ENCODE measurements around the gene CARS2. TPM values are rescaled to one million over a fixed set of nuclear protein-coding genes. Genes with fewer than 3 reads are reported as not detected.
A peak's percentile ranks its signal among the peaks of the same experiment; 100 is the strongest.

The CARS2 gene
- total and polyA plus RNA-seq, 7 donors: 35.4 to 77.5 (median 45.7) TPM

DNA sequence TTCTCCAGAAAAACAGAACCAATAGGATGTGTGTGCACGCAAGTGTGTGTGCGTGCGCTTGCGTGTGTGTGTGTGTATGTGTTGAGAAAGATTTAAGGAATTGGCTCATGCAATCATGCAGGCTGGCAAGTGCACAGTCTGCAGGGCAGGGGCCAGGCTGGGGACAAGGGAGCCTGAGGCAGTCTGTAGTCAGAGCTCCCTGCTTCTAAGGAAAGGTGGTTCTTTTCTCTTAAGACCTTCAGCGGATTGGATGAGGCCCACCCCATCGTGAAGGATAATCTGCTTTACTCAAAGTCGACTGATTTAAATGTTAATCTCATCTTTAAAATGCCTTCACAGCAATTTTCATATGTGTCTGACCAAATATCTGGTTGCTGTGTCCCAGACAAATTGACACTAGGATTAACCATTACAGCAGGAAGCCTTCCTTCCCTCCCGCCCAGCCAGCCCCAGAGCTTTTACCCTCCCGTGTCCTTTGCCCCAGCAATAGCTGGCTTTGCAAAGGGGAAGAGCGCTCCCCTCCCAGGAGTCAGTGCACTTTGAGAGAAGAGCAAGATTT, 105.6 kb downstream of the CARS2 start:
- intact Hi-C loops (cut with DNase I): no loop called here
- DNase-seq: no peak
- Histone ChIP-seq H3K9me3 (no peaks in the 10 kb centered on the region), H3K4me3 (no peak overlapping the region), H3K4me1 (no peaks in the 10 kb centered on the region), H3K27ac (no peak overlapping the region), H3K27me3 (no peaks in the 10 kb centered on the region), H3K36me3 (no peaks in the 10 kb centered on the region)
- 64 to 84% methylated on average over 10 of the region's 10 CpGs for WGBS, 2 donors
- no peak for TF ChIP-seq CTCF (IDR thresholded peaks at IDR 0.05)
- no peak for TF ChIP-seq POLR2AphosphoS5 (IDR thresholded peaks at IDR 0.05)
- TF ChIP-seq POLR2A (IDR thresholded peaks at IDR 0.05): no peak
- TF ChIP-seq EP300 (IDR thresholded peaks at IDR 0.05): no peak

GRCh38 chr13:110597041-110597689, 108.8 kb downstream of the CARS2 start:
- Histone ChIP-seq H3K27ac (no peak overlapping the region), H3K4me3 (no peak overlapping the region), H3K4me1 (peaks cover 0 to 4% (median 0%) of the 10 kb centered on the region in 4 donors), H3K36me3 (no peaks in the 10 kb centered on the region), H3K27me3 (no peaks in the 10 kb centered on the region), H3K9me3 (no peaks in the 10 kb centered on the region)
- no peak for DNase-seq
- intact Hi-C loops (cut with DNase I): loop anchor here (10.0 kb wide), 1 partner anchor 448 kb away; no protein-coding TSS in a partner anchor
- TF ChIP-seq EP300 (IDR thresholded peaks at IDR 0.05) (no peak), POLR2AphosphoS5 (IDR thresholded peaks at IDR 0.05) (no peak), POLR2A (IDR thresholded peaks at IDR 0.05) (no peak), CTCF (IDR thresholded peaks at IDR 0.05) (no peak)
- WGBS, 2 donors: 84 to 88% methylated on average over 16 of the region's 16 CpGs

DNA sequence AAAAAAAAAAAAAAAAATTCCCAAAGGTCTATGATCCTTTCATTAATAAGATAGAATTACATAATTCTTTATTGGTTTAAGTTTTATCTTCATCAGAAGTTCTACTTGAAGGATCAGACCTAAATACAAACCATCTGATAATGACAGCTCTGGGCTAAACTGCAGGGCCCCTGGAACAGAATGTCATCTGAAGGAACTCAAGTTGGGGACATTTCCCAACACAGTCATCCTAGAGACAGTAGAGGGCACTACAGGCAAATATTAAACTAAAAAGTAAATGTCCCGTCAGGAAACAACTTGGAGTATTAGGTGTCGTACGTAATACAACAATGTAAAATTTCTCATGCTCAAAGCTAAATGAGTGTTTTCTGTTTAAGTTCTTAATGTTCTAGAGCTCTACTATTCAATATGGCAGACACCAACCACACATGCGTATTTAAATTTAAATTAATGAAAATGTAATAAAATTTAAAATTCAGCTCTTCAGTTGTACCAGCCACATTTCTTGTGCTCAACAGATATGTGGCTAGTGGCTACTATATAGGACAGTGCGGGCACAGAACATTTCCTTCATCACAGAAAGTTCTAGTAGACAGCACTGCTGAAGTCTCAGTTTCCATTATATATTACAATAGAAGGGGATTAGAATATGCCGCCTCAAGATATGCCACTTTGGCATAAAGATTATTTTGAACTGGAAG, 112.3 kb downstream of the CARS2 start:
- Histone ChIP-seq H3K4me3 (no peak overlapping the region), H3K9me3 (no peaks in the 10 kb centered on the region), H3K36me3 (no peaks in the 10 kb centered on the region), H3K4me1 (peaks cover 0 to 13% (median 0%) of the 10 kb centered on the region in 4 donors), H3K27me3 (no peaks in the 10 kb centered on the region), H3K27ac (no peak overlapping the region)
- intact Hi-C loops (cut with DNase I): loop anchor here (1.0 to 10.0 kb wide), 3 partner anchors 49 to 451 kb away; no protein-coding TSS in a partner anchor
- no peak for TF ChIP-seq EP300 (IDR thresholded peaks at IDR 0.05)
- TF ChIP-seq POLR2AphosphoS5 (IDR thresholded peaks at IDR 0.05): no peak
- peak; percentile 62 to 65 (median 63) for TF ChIP-seq CTCF (IDR thresholded peaks at IDR 0.05)
- no peak for TF ChIP-seq POLR2A (IDR thresholded peaks at IDR 0.05)
- WGBS, 2 donors: 42 to 50% methylated on average over 6 of the region's 6 CpGs
- DNase-seq: no peak

GRCh38 chr13:110592665-110593064, 113.3 kb downstream of the CARS2 start:
- WGBS, 2 donors: 73 to 81% methylated on average over 2 of the region's 2 CpGs
- Histone ChIP-seq H3K9me3 (no peaks in the 10 kb centered on the region), H3K4me3 (no peak overlapping the region), H3K27ac (no peak overlapping the region), H3K36me3 (no peaks in the 10 kb centered on the region), H3K27me3 (no peaks in the 10 kb centered on the region), H3K4me1 (peaks cover 0 to 13% (median 0%) of the 10 kb centered on the region in 4 donors)
- intact Hi-C loops (cut with DNase I): loop anchor here (5.0 to 10.0 kb wide), 2 partner anchors 50 to 452 kb away; no protein-coding TSS in a partner anchor
- no peak for TF ChIP-seq EP300 (IDR thresholded peaks at IDR 0.05)
- no peak for TF ChIP-seq POLR2A (IDR thresholded peaks at IDR 0.05)
- no peak for TF ChIP-seq POLR2AphosphoS5 (IDR thresholded peaks at IDR 0.05)
- TF ChIP-seq CTCF (IDR thresholded peaks at IDR 0.05): no peak
- DNase-seq: no peak

Other genes starting within 250 kb of the CARS2 start
- 10 to 100 TPM in 3 of 4 donors, 1 to 10 TPM in 1; 6.9 to 21.3 (median 15.1) TPM for gene RAB20, start 144.4 kb downstream of the CARS2 start, total RNA-seq
- gene RAB20, start 144.4 kb downstream of the CARS2 start, polyA plus RNA-seq: 10 to 100 TPM; 48.8 to 61.7 (median 59.5) TPM
- 10 to 100 TPM; 33.5 to 41.1 (median 37.2) TPM for gene NAXD, start 90.6 kb downstream of the CARS2 start, total RNA-seq
- gene NAXD, start 90.6 kb downstream of the CARS2 start, polyA plus RNA-seq: 10 to 100 TPM; 24.6 to 33.0 (median 30.3) TPM
- gene ING1, start 7.6 kb upstream of the CARS2 start, total RNA-seq: 10 to 100 TPM; 16.8 to 24.0 (median 21.9) TPM
- 10 to 100 TPM; 11.3 to 16.2 (median 15.4) TPM for gene ING1, start 7.6 kb upstream of the CARS2 start, polyA plus RNA-seq
- 100 to 1,000 TPM; 141 to 179 (median 150) TPM for gene ANKRD10, start 209.0 kb upstream of the CARS2 start, total RNA-seq
- gene ANKRD10, start 209.0 kb upstream of the CARS2 start, polyA plus RNA-seq: 10 to 100 TPM; 41.4 to 73.0 (median 44.9) TPM

Data from sigmoid colon (tissue), 7 donors.